Ascending aorta (tissue), 2 donors: Measurements from ENCODE around the gene LRIT2. TPM values are rescaled to one million over a fixed set of nuclear protein-coding genes. Genes with fewer than 3 reads are reported as not detected.

ENCODE experiments used
- DNase-seq, 2 donors: peaks; one replicate each; pipeline ENCODE4 v3.0.0-alpha.2; 2019; ENCODE audit warnings: low spot score in 2 of 2
- H3K27ac ChIP-seq, 2 donors: fragments of 200-600 bp; sonication (generic); one replicate each; pipeline ENCODE4 v1.5.1; 2016 to 2017; ENCODE audit warnings: mild to moderate bottlenecking in 1 of 2
- H3K27me3 ChIP-seq: fragments of 200-600 bp; sonication (generic); one replicate; pipeline ENCODE4 v1.5.1; 2017
- H3K36me3 ChIP-seq, 2 donors: fragments of 200-600 bp; sonication (generic); one replicate each; pipeline ENCODE4 v1.5.1; 2016
- H3K4me1 ChIP-seq, 2 donors: fragments of 200-600 bp; sonication (generic); one replicate each; pipeline ENCODE4 v1.5.1; 2016 to 2017; ENCODE audit warnings: mild to moderate bottlenecking in 1 of 2
- H3K4me3 ChIP-seq, 2 donors: fragments of 200-600 bp; sonication (generic); one replicate each; pipeline ENCODE4 v1.5.1; 2016 to 2017; ENCODE audit warnings: mild to moderate bottlenecking in 1 of 2
- H3K9me3 ChIP-seq, 2 donors: fragments of 200-600 bp; sonication (generic); one replicate each; pipeline ENCODE4 v1.5.1; 2016
- intact Hi-C: fragments of 100-400 bp; cut with DNase I; formaldehyde crosslinking; loops from one replicate; pipeline ENCODE4 v1.15.1; 2023
- total RNA-seq: library from RNA; depleted of rRNA; stranded (reverse); fragments of >200 nt; gene quantifications from one replicate; pipeline ENCODE4 v1.1.0, GENCODE V29; 2016
- TF ChIP-seq, protein P1 (sequence below), 3 experiments: fragments of 200-600 bp in 2 of 3; fragments of 450-650 bp in 1 of 3; sonication (generic) in 2 of 3; IDR thresholded peaks; one replicate each; pipeline ENCODE4 v1.5.1; 2016 to 2019; ENCODE audit warnings: antibody characterized with exemption in 3 of 3, mild to moderate bottlenecking in 1 of 3, moderate library complexity in 1 of 3

LRIT2 gene
- total RNA-seq, 1 donor from 2014 or later: not detected

GRCh38 chr10:84247496-84247895, 22.2 kb upstream of the LRIT2 start:
- Histone ChIP-seq H3K4me3 (no peak overlapping the region), H3K27me3 (no peaks in the 10 kb centered on the region), H3K9me3 (no peaks in the 10 kb centered on the region), H3K4me1 (no peaks in the 10 kb centered on the region), H3K36me3 (no peaks in the 10 kb centered on the region), H3K27ac (no peak overlapping the region)
- intact Hi-C loops: no loop called here
- peak in 1 of 2 donors; percentile 28 for DNase-seq
- TF ChIP-seq, protein P1, sequence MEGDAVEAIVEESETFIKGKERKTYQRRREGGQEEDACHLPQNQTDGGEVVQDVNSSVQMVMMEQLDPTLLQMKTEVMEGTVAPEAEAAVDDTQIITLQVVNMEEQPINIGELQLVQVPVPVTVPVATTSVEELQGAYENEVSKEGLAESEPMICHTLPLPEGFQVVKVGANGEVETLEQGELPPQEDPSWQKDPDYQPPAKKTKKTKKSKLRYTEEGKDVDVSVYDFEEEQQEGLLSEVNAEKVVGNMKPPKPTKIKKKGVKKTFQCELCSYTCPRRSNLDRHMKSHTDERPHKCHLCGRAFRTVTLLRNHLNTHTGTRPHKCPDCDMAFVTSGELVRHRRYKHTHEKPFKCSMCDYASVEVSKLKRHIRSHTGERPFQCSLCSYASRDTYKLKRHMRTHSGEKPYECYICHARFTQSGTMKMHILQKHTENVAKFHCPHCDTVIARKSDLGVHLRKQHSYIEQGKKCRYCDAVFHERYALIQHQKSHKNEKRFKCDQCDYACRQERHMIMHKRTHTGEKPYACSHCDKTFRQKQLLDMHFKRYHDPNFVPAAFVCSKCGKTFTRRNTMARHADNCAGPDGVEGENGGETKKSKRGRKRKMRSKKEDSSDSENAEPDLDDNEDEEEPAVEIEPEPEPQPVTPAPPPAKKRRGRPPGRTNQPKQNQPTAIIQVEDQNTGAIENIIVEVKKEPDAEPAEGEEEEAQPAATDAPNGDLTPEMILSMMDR (IDR thresholded peaks at IDR 0.05): no peak

GRCh38 chr10:84244651-84245270, 19.4 kb upstream of the LRIT2 start, which contains the start of gene RGR:
TSS of gene RGR (plus strand) at chr10:84245053. CDS start at chr10:84245091, 38 bp downstream.
- TF ChIP-seq, protein P1 (IDR thresholded peaks at IDR 0.05): no peak
- no peak for DNase-seq
- Histone ChIP-seq H3K36me3 (no peaks in the 10 kb centered on the region), H3K27me3 (no peaks in the 10 kb centered on the region), H3K4me3 (no peak within 1 kb of the TSS), H3K9me3 (no peaks in the 10 kb centered on the region), H3K27ac (no peak within 1 kb of the TSS), H3K4me1 (no peaks in the 10 kb centered on the region)
- intact Hi-C loops: no loop called here

GRCh38 chr10:84243759-84244158, 18.4 kb upstream of the LRIT2 start:
- no peaks in the 10 kb centered on the region for H3K27me3 ChIP-seq
- no peak overlapping the region for H3K27ac ChIP-seq
- intact Hi-C loops: no loop called here
- DNase-seq: peak in 1 of 2 donors; percentile 8
- H3K9me3 ChIP-seq: no peaks in the 10 kb centered on the region
- no peaks in the 10 kb centered on the region for H3K36me3 ChIP-seq
- TF ChIP-seq, protein P1 (IDR thresholded peaks at IDR 0.05): no peak
- H3K4me1 ChIP-seq: no peaks in the 10 kb centered on the region
- H3K4me3 ChIP-seq: no peak overlapping the region

DNA sequence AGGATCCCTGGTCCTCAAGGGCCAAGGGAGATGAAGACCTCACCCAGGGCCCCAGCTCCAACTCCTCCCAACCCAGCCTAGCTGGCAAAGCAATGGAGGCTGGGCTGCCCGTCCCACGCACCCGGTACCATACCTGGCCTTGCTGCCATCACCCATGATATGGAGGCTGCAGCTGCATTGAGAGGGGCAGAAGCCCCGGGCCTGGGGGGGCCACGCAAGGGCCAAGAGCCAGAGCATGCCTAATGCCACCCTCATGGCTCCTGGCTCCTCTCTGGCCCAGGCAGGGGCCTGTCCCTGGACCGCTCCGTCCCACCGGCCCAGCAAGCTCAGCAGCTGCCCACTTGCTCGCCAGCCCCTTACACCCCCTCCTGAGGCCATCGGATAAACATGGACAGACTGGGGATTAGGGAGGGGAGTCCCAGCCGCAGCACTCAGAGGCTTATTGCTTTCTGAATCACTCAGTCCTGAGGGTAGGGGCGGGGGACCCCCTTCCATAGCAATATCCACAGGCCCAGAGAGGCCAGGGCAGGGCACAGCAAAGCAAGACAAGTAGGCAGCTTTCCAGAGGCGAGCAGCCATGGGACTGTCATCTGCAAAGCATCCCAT, 15.9 kb upstream of the LRIT2 start, which contains the start of gene LRIT1:
TSS of gene LRIT1 (minus strand) at position 362 of the 606 bp plus-strand sequence. CDS start at position 255, 107 bp downstream.
- Histone ChIP-seq H3K27ac (no peak within 1 kb of the TSS), H3K9me3 (no peaks in the 10 kb centered on the region), H3K4me1 (no peaks in the 10 kb centered on the region), H3K36me3 (no peaks in the 10 kb centered on the region), H3K27me3 (no peaks in the 10 kb centered on the region), H3K4me3 (no peak within 1 kb of the TSS)
- DNase-seq: peak in 1 of 2 donors; percentile 39
- intact Hi-C loops: no loop called here
- TF ChIP-seq, protein P1 (IDR thresholded peaks at IDR 0.05): no peak

DNA sequence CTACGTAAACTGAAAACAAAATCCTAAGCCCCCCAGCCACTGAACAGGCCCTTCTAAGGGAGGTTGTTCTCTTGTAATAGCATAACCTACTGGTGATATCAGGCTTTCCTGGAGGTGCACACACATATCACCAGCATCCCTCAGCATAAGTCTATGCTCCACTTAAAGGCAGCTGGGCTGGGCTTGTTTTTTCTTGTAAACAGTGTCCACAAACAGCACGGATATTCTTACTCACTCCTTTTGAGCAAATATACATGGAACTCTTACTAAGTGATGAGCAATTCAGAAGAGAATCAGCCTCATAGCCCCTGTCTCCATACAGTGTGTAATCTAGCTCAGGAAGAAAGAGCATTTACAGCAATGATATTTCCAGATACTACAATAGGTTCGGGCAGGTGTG, 13.6 kb upstream of the LRIT2 start:
- intact Hi-C loops: no loop called here
- no peaks in the 10 kb centered on the region for H3K27me3 ChIP-seq
- TF ChIP-seq, protein P1 (IDR thresholded peaks at IDR 0.05): no peak
- no peak overlapping the region for H3K27ac ChIP-seq
- no peaks in the 10 kb centered on the region for H3K9me3 ChIP-seq
- H3K36me3 ChIP-seq: no peaks in the 10 kb centered on the region
- no peak for DNase-seq
- H3K4me3 ChIP-seq: no peak overlapping the region
- no peaks in the 10 kb centered on the region for H3K4me1 ChIP-seq
